Fibroblast of lung (primary cell): ENCODE measurements around the gene ZBTB7C. TPM values are rescaled to one million over a fixed set of nuclear protein-coding genes. Genes with fewer than 3 reads are reported as not detected.

ENCODE experiments used
- DNase-seq, 2 donors: peaks; one replicate each; pipeline versions ENCODE4 v3.0.0 to v3.0.0-alpha.2; 2010; ENCODE audit warnings: low read depth in 2 of 2
- H2AFZ ChIP-seq: 2 replicates; pipeline ENCODE4 v1.5.1; 2012; ENCODE audit warnings: low read length, control low read depth, inconsistent platforms
- H3K27ac ChIP-seq: 2 replicates; pipeline ENCODE4 v1.5.1; 2011; ENCODE audit warnings: low read length, control low read depth; ENCODE audit not compliant: insufficient read depth
- H3K27me3 ChIP-seq: 2 replicates; pipeline ENCODE4 v1.5.1; 2011; ENCODE audit warnings: mild to moderate bottlenecking, low read length; ENCODE audit not compliant: control insufficient read depth, insufficient read depth
- H3K36me3 ChIP-seq: 2 replicates; pipeline ENCODE4 v1.5.1; 2011; ENCODE audit warnings: low read length; ENCODE audit not compliant: control insufficient read depth, insufficient read depth
- H3K4me1 ChIP-seq: 2 replicates; pipeline ENCODE4 v1.5.1; 2011; ENCODE audit warnings: low read length; ENCODE audit not compliant: control insufficient read depth, insufficient read depth; ENCODE audit errors: extremely low read depth
- H3K4me2 ChIP-seq: 2 replicates; pipeline ENCODE4 v1.5.1; 2011; ENCODE audit warnings: low read length, control low read depth; ENCODE audit not compliant: insufficient read depth; ENCODE audit errors: extremely low read depth
- H3K4me3 ChIP-seq, 4 experiments: fragments of 200-600 bp in 1 of 4; sonication (generic) in 1 of 4; replicated peaks in 1 of 4; 2 replicates each; pipeline ENCODE4 v1.5.1; 2011 to 2016; ENCODE audit warnings: low read length in 4 of 4, low read depth in 3 of 4, mild to moderate bottlenecking in 3 of 4, control low read depth in 2 of 4, inconsistent platforms in 1 of 4, mixed read lengths in 1 of 4; ENCODE audit not compliant: insufficient read depth in 1 of 4; ENCODE audit errors: control extremely low read depth in 1 of 4
- H3K79me2 ChIP-seq: 2 replicates; pipeline ENCODE4 v1.5.1; 2012; ENCODE audit warnings: mild to moderate bottlenecking, low read length, inconsistent platforms; ENCODE audit not compliant: control insufficient read depth, insufficient read depth
- H3K9ac ChIP-seq: 2 replicates; pipeline ENCODE4 v1.5.1; 2011; ENCODE audit warnings: mild to moderate bottlenecking, low read length, control low read depth; ENCODE audit not compliant: insufficient read depth
- H3K9me3 ChIP-seq: 2 replicates; pipeline ENCODE4 v1.5.1; 2012; ENCODE audit warnings: low read depth, low read length; ENCODE audit not compliant: control insufficient read depth, insufficient read depth
- H4K20me1 ChIP-seq: 2 replicates; pipeline ENCODE4 v1.5.1; 2011; ENCODE audit warnings: low read length; ENCODE audit not compliant: control insufficient read depth, insufficient read depth; ENCODE audit errors: extremely low read depth
- EZH2 ChIP-seq: IDR thresholded peaks from 2 replicates; pipeline ENCODE4 v1.5.1; 2012; ENCODE audit warnings: low read length, control low read depth, mild to moderate bottlenecking; ENCODE audit errors: missing control alignments
- polyA plus RNA-seq, 2 donors: library from polyadenylated mRNA; depleted of rRNA in 1 of 2; stranded (reverse) in 1 of 2; unstranded in 1 of 2; fragments of >200 nt; gene quantifications; 2 replicates each; pipeline ENCODE4 v1.2.1, GENCODE V29; 2011 to 2012; ENCODE audit warnings: missing spikeins in 1 of 2
- total RNA-seq: library from RNA; depleted of rRNA; stranded (reverse); fragments of >200 nt; gene quantifications from 2 replicates; pipeline ENCODE4 v1.2.1, GENCODE V29; 2014
- TF ChIP-seq, protein P1 (sequence below), 2 donors: IDR thresholded peaks in 1 of 2; conservative IDR thresholded peaks in 1 of 2; 1 replicate in 1 of 2; 2 replicates in 1 of 2; pipeline ENCODE4 v1.5.1; 2011 to 2012; ENCODE audit warnings: low read length in 2 of 2, control low read depth in 1 of 2, inconsistent platforms in 1 of 2, low read depth in 1 of 2, mild to moderate bottlenecking in 1 of 2

The ZBTB7C gene
- total and polyA plus RNA-seq, 2 donors (not counting 1 experiment from before 2014, with no cell fraction given), result 0.19 to 0.33 TPM

- DNase-seq, result no peak
Measured at GRCh38 chr18:48323151-48323550, 86.0 kb downstream of the ZBTB7C start.

GRCh38 chr18:48321536-48321935 is 87.6 kb downstream of the ZBTB7C start:
- Histone ChIP-seq H3K79me2 (no peaks in the 10 kb centered on the region), H2AFZ (no peak overlapping the region), H3K4me1 (no peaks in the 10 kb centered on the region), H3K27ac (no peak overlapping the region), H3K27me3 (peaks cover 2% of the 10 kb centered on the region), H3K4me3 (no peak overlapping the region), H3K4me2 (no peak overlapping the region), H3K9me3 (no peaks in the 10 kb centered on the region), H4K20me1 (no peaks in the 10 kb centered on the region), H3K9ac (no peak overlapping the region), H3K36me3 (no peaks in the 10 kb centered on the region)
- no peak for DNase-seq
- TF ChIP-seq, protein P1, sequence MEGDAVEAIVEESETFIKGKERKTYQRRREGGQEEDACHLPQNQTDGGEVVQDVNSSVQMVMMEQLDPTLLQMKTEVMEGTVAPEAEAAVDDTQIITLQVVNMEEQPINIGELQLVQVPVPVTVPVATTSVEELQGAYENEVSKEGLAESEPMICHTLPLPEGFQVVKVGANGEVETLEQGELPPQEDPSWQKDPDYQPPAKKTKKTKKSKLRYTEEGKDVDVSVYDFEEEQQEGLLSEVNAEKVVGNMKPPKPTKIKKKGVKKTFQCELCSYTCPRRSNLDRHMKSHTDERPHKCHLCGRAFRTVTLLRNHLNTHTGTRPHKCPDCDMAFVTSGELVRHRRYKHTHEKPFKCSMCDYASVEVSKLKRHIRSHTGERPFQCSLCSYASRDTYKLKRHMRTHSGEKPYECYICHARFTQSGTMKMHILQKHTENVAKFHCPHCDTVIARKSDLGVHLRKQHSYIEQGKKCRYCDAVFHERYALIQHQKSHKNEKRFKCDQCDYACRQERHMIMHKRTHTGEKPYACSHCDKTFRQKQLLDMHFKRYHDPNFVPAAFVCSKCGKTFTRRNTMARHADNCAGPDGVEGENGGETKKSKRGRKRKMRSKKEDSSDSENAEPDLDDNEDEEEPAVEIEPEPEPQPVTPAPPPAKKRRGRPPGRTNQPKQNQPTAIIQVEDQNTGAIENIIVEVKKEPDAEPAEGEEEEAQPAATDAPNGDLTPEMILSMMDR (conservative IDR thresholded peaks at IDR 0.05 in 1 of 2, IDR thresholded peaks at IDR 0.05 in 1 of 2; ENCODE audit: low read depth in 1 of 2, low read length in 2 of 2), result no peak
- TF ChIP-seq EZH2, result no peak

More at GRCh38 chr18:48323151-48323550, 86.0 kb downstream of the ZBTB7C start:
- Histone ChIP-seq H4K20me1 (no peaks in the 10 kb centered on the region), H3K9me3 (no peaks in the 10 kb centered on the region), H2AFZ (no peak overlapping the region), H3K27me3 (peaks cover 2% of the 10 kb centered on the region), H3K4me2 (no peak overlapping the region), H3K4me1 (no peaks in the 10 kb centered on the region), H3K9ac (no peak overlapping the region), H3K79me2 (no peaks in the 10 kb centered on the region), H3K27ac (no peak overlapping the region), H3K36me3 (no peaks in the 10 kb centered on the region), H3K4me3 (no peak overlapping the region)
- TF ChIP-seq EZH2, result no peak
- TF ChIP-seq, protein P1 (conservative IDR thresholded peaks at IDR 0.05 in 1 of 2, IDR thresholded peaks at IDR 0.05 in 1 of 2; ENCODE audit: low read depth in 1 of 2, low read length in 2 of 2), result no peak

GRCh38 chr18:48321121-48321520 is 88.1 kb downstream of the ZBTB7C start:
- TF ChIP-seq, protein P1 (conservative IDR thresholded peaks at IDR 0.05 in 1 of 2, IDR thresholded peaks at IDR 0.05 in 1 of 2; ENCODE audit: low read depth in 1 of 2, low read length in 2 of 2), result no peak
- no peak for TF ChIP-seq EZH2
- no peak overlapping the region for H3K4me3 ChIP-seq
- no peaks in the 10 kb centered on the region for H3K36me3 ChIP-seq
- no peak overlapping the region for H3K27ac ChIP-seq
- H3K9me3 ChIP-seq, result no peaks in the 10 kb centered on the region
- no peak overlapping the region for H3K9ac ChIP-seq
- H3K27me3 ChIP-seq, result peaks cover 2% of the 10 kb centered on the region
- no peak overlapping the region for H3K4me2 ChIP-seq
- no peaks in the 10 kb centered on the region for H3K4me1 ChIP-seq
- no peak for DNase-seq
- no peaks in the 10 kb centered on the region for H4K20me1 ChIP-seq
- H2AFZ ChIP-seq, result no peak overlapping the region
- H3K79me2 ChIP-seq, result no peaks in the 10 kb centered on the region
